ENCODE measurements around the gene PLPP3.
A peak's percentile ranks its signal among the peaks of the same experiment; 100 is the strongest.

Gene PLPP3

GRCh38 chr1:56448529-56449300 is 130.6 kb downstream of the PLPP3 start:
- no peak overlapping the region for H3K4me3 ChIP-seq (ENCODE audit: low read length)
- no peak for TF ChIP-seq CTCF (IDR thresholded peaks at IDR 0.05; ENCODE audit: insufficient read depth, low read depth, low read length, missing control alignments)

GRCh38 chr1:56447823-56448222 is 131.5 kb downstream of the PLPP3 start:
- DNase-seq (ENCODE audit: low read depth), result no peak
- no peak overlapping the region for H3K4me3 ChIP-seq (ENCODE audit: low read length)
- TF ChIP-seq CTCF (IDR thresholded peaks at IDR 0.05; ENCODE audit: insufficient read depth, low read depth, low read length, missing control alignments), result no peak

More at GRCh38 chr1:56448529-56449300, 130.6 kb downstream of the PLPP3 start:
- peak; percentile 16 for DNase-seq (ENCODE audit: low read depth)

- no peak for TF ChIP-seq CTCF (IDR thresholded peaks at IDR 0.05; ENCODE audit: insufficient read depth, low read depth, low read length, missing control alignments)
- no peak overlapping the region for H3K4me3 ChIP-seq (ENCODE audit: low read length)
- no peak for DNase-seq (ENCODE audit: low read depth)
Observed at GRCh38 chr1:56446531-56447098, 132.7 kb downstream of the PLPP3 start.

- no peak for TF ChIP-seq CTCF (IDR thresholded peaks at IDR 0.05; ENCODE audit: insufficient read depth, low read depth, low read length, missing control alignments)
- no peak for DNase-seq (ENCODE audit: low read depth)
- no peak overlapping the region for H3K4me3 ChIP-seq (ENCODE audit: low read length)
Observed at GRCh38 chr1:56444960-56445646, 134.3 kb downstream of the PLPP3 start.

Measured in epithelial cell of esophagus (primary cell).